ENCODE results near the gene CCDC122.
A peak's percentile ranks its signal among the peaks of the same experiment; 100 is the strongest.

Gene CCDC122

GRCh38 chr13:43878892-43879754 lies at the start of gene CCDC122:
CCDC122 (minus strand) TSS chr13:43879740; CDS start chr13:43869376, 10,364 bp downstream.
- DNase-seq, result peak; percentile 9

DNA sequence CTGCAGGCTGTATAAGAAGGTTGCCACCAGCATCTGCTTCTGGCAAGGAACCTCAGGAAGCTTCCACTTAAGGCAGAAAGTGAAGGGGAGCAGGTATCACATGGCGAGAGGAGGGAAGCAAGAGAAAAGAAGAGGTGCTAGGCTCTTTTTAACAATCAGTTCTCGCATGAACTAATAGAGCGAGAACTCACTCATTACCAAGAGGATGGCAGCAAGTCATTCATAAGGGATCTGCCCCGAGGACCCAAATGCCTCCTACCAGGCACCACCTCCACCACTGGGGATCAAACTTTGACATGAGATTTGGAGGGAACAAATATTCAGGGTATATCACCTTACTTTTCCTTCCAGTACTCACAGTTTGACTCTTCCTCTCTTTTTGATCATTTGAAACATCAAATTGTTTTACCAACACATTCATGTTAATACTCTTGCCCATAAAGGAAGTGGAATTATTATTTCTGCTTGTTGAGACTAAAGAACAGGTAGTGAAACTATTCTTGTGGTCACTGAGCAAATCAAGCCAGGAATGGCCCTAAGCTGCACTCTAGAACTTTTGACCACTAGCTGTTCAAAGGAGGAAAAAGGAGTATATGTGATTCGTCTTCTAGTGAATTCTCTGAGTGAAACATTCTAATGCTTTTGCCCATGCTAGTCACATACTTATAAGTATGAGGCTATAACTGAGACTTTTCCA lies 45.2 kb upstream of the CCDC122 start:
- no peak for DNase-seq

- DNase-seq, result no peak
These were observed 41.6 kb upstream of the CCDC122 start for GRCh38 chr13:43920965-43921674.

DNA sequence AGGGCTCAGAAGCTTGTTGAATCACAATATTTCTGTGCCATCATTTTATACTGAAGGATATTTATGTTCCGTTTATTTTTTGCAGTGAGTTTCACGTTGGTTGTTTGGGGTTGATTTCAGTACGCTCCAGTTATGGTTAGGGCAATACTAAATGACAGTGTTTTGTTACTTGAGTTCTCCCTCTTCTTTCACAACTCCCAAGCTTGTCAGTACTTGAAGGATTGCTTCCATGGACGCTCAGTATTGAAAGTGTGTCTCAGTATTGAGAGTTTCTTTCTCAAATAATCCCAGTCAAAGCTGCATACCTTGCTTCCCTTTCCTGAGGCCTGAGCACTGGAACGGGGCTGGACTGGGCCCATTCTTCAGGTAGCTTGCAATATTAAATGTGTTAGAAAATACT lies 39.1 kb upstream of the CCDC122 start:
- no peak for DNase-seq

DNA sequence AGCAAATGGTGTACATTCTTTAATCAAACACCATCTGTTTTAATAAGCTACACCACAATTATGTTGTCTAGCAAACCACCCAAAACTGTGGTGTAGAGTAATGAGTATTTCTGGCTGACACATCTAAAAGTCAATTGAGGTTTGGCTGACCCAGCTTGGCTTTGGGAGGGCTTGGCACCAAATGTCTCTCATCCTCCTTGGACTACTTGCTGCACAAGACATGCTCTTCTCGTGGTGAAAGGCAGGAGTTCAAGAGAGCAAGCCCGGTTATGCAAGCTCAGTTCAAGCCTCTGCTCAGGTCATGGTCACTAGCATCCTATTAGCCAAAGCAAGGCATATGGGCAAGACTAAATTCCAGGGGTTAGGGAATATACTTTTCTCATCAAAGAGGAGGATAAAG lies 37.3 kb upstream of the CCDC122 start:
- DNase-seq, result no peak

DNA sequence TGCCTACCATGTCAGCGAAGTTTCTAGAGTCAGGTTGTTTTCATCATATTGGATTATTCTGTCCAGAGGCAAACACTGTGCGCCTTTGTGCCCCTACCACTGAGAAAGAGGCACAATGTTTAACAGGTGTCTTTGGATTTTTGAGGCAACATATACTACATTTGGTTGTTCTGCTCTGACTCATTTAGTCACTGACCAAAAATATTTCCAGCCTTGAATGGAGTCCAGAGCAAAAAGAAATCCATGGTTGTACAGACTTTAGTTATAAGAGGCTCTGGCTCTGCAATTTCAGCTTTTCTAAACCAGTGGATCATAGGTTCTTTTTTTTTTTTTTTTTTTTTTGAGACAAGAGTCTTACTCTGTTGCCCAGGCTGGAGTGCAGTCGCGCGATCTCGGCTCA lies 35.9 kb upstream of the CCDC122 start:
- no peak for DNase-seq

DNA sequence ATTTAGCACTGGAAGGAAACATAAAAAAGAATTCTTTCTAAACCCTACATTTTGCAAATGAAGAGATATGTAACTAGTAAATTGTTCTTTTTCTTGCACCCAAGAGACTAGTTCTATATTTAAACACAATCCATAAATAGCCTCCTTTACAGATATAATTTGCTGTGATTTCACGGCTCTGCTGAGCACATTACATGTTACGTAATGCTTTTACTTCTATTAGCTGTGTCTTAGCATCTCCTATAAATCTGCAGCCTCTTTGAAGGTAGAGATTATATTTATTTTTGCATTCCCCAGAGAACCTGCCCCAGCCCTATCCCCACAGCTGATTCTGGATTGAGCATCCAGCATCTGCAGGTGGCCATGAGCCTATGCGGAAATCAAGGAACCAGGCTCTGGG lies 32.3 kb upstream of the CCDC122 start:
- no peak for DNase-seq

GRCh38 chr13:43911278-43911677 lies 31.7 kb upstream of the CCDC122 start:
- no peak for DNase-seq

DNA sequence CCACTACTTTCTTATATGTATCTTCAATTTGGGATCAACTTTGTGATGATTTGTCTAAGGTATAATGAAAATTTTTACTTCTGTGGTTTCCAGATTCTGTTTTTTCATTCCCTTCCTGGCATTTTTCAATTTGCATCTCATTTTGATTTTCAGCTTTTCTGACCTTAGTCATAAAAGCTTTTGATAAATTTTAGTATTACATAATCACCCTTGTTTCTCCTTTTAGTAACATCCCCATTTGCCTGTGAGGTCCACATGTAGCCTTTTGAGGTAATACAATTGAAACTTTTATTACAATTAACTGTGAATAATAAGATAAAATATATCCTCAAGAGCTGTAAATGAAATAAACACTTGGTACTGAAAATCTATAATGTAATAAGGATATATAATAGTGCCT lies 31.3 kb upstream of the CCDC122 start:
- no peak for DNase-seq

DNA sequence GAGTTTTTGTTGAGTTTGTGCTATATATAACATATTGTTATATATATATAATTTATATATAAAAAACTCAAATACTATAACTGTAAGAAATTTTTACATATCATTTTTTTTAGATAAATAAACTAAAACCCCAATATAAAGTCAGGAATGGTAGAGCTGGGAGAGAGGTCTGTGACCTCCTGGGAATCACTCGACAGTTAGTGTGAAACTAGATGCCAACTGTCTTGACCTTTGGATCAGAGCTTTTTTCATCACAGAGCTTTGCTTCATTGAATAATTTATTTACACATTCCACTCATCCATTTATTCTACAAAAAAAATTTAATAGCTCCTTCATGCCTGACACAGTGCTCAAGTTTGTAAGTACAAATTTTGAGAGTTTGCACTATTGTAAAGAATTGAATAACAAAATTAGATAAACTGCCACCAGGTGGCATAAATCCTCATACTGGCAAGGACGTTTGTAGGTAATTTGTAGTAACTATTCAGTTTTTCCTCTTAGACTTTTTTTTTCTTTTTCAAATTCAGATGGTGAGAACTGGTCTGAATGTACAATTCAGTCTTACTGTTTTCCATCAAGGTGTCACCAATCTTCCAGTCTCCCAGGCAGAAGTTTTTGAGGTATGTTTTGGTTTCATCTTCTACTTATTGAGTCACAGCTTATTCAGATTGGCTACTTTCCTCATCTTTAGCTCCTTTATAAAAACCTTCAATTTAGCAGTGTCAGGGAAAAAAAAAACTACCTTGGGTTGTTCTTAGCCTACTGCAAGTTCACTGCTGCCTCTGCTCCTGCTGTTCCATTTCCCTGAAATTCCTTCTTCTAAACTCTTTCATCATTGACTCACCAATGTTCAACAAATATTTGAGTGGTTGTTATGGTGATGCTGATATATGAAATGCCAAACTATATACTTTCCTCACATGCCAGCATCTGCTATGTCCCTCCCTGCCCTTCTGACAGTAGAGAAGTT lies 28.9 kb upstream of the CCDC122 start:
- peak; percentile 4 for DNase-seq

GRCh38 chr13:43905435-43906031 lies 26.0 kb upstream of the CCDC122 start:
- DNase-seq, result peak; percentile 69

GRCh38 chr13:43895940-43896339 lies 16.4 kb upstream of the CCDC122 start:
- no peak for DNase-seq

DNA sequence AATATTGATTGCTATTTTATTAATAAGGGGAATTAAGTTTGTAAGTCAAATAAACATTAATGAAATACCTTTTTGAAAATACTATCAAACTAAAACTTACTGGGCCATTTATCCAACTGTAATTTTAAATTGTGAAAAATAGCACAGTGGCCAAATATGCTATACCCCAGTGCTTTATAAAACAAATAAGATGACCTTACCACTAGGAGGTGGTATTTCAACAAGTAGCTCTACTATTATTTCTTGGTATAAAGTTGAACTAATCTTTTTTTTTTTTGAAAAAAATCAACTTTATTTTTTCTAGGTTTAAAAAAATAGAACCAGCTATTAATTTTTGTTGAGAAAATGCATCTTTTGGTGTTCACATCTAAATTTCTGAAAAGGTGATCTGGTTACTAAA lies 14.9 kb upstream of the CCDC122 start:
- DNase-seq, result no peak

GRCh38 chr13:43884222-43884621 lies 4.7 kb upstream of the CCDC122 start:
- DNase-seq, result no peak

DNA sequence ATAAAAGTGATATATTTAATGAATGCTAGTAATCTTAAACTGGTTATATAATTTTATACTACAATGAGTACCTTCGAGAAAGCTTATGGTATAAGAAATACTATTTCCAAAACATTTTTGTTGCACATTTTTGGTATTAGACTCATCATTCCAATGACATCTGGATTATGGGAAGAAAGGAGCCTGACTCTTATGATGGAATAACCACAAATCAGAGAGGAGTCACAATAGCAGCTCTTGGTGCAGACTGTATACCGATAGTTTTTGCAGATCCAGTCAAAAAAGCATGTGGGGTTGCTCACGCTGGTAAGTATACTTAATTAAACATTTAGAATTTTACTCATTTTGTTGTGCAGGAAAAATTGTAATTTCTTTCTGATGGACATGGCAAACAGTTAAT lies 4.1 kb upstream of the CCDC122 start:
- DNase-seq, result no peak

GRCh38 chr13:43881580-43881979 lies 2.0 kb upstream of the CCDC122 start:
- DNase-seq, result no peak

DNA sequence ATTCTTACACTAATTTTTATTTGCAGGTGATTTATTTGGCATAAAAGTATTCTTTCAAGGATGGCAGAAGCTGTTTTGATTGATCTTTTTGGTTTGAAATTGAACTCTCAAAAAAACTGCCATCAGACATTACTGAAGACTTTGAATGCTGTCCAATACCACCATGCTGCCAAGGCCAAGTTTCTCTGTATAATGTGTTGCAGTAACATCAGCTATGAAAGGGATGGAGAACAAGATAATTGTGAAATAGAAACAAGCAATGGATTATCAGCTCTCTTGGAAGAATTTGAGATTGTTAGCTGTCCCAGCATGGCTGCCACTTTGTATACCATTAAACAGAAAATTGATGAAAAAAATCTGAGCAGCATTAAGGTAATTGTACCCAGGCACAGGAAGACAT lies 1.4 kb upstream of the CCDC122 start:
- no peak for DNase-seq

- no peak for DNase-seq
These were observed 795 bp upstream of the CCDC122 start for GRCh38 chr13:43880214-43880855.

DNA sequence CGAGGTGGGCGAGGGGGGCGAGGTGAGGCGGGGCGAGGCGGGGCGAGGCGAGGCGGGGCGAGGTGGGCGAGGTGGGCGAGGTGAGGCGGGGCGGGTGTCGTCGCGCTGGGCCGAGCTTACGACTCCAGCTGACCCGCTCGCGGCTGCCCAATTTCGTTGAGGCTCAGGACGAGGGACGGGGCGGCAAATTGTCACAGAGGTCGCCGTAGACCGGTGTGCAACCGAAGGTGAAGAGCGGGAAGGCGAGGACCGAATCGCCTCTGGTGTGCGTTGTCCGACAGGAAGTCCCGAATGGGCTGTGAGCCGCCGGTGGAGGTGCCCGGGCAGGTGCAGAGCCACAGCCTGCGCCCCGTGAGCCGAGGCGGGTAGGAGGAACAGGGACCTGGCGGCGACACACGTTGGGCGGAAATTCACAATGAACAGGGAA lies 228 bp upstream of the CCDC122 start, which contains the start of gene LACC1:
Gene LACC1 (plus strand): TSS at position 150 of the 427 bp plus-strand sequence. CDS start 1,082 bp downstream, outside the sequence.
- no peak for DNase-seq

DNA sequence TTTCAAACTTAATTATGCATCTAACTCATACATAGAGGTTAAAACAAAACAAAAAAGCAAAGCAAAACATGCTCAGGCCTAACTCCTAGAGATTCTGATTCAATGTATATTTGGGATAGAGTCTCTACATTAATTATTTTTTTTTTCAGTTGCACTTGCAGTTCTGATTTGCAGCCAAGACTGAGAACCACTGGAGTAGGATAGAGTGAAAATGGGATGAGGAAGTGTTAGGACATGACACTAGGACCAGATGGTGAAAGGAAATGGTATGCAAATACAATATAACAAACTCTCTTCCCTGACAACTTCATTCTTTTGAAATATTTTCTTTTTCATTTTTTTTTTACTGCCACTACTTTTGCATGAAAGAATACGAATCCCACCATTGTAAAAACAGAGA lies 1.8 kb downstream of the CCDC122 start:
- DNase-seq, result peak; percentile 63

GRCh38 chr13:43877326-43877725 lies 2.2 kb downstream of the CCDC122 start:
- no peak for DNase-seq
